HG02943 (cell line): ENCODE data around the gene ZBTB8B.
"Not testable (repeated sequence)": the region's sequence is repeated elsewhere in the genome, so short reads cannot be mapped to it uniquely, and the experiment has no call there.

Source experiments
- ATAC-seq: cut with Tn5 transposase; IDR thresholded peaks from one replicate; pipeline ENCODE4 v1.9.1; 2021; ENCODE audit warnings: mild to moderate bottlenecking, low read depth, moderate library complexity; ENCODE audit not compliant: unreplicated experiment

Gene ZBTB8B

DNA sequence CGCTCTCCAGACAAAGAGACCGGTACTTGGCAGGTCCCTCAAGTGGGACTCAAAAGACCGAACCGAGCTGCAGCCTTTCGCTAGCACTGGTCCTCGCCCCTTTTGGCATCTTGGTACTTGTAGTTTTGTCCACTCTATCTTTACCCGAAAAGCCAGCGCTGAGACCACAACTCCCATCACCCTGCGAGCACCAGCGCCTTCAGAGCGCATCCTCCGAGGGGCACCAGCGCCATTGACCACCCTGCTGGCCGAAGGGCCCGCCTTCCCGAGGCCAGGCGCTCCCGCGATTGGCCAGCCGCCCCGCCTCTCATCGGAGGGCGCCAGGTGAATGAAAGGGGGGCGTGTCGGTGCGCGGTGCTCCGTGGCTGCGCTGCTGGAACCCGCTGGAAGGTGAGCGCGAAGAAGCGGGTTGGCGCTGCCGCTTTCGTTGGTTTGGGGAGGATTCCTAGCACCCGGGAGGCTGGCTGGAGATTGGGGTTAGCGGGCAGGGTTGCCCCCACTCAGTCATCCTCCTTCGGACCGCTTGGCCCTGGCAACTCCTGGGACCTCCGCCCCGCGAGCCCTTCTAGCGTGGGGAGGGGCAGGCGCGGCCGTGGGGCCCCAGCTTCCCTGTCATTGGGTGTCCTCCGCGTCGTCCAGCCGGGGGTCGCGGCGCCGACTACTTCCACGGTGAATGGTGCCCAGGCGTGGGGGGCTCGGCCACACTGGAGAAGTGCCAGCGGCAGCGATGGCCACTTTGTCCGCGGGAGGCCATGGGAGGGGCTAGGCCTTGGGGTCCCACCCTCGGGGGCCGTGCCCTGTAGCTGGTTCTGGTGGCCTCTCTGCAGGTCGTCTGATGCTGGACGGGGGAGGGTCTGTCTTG is at the start of gene ZBTB8B:
Gene ZBTB8B (plus strand): TSS at position 357 of the 862 bp plus-strand sequence. CDS start 5,553 bp downstream, outside the sequence.
- ATAC-seq = no peak

GRCh38 chr1:32421775-32422174 is 43.1 kb upstream of the ZBTB8B start:
- no peak for ATAC-seq

GRCh38 chr1:32426489-32427255 is 38.2 kb upstream of the ZBTB8B start:
- ATAC-seq = no peak

DNA sequence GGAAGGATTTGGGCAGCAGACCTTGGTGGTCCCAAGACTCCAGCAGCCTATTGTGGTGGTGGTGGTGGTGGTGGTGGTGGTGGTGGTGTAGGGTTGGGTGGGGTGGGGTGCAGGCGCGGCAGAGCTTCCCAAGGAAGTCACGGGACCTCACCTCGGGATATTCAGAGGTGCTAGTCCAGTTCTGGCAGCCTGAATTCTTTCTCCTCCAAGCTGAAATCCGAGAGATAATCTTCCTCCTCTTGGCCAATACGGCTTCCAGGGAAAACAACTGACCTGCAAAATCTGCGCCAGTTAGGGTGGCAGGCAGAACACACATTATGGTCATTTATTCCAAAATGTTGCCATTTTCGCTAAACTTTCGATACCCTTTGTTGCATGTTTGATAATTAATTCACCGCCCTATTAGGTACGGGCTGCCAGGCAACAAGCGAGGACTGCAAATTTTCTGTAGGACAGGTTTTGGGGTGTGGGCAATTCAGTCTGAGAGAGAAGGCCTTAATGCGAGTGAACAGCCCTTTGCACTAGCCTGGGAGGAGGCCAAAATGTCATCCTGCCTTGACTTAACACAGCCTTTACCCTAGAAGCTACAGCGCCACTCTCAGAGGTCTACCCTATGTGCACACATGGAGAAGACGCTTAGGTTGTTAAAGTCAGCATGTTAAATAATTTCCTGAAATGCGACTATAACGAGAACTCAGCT is 37.5 kb upstream of the ZBTB8B start:
- ATAC-seq = no peak

DNA sequence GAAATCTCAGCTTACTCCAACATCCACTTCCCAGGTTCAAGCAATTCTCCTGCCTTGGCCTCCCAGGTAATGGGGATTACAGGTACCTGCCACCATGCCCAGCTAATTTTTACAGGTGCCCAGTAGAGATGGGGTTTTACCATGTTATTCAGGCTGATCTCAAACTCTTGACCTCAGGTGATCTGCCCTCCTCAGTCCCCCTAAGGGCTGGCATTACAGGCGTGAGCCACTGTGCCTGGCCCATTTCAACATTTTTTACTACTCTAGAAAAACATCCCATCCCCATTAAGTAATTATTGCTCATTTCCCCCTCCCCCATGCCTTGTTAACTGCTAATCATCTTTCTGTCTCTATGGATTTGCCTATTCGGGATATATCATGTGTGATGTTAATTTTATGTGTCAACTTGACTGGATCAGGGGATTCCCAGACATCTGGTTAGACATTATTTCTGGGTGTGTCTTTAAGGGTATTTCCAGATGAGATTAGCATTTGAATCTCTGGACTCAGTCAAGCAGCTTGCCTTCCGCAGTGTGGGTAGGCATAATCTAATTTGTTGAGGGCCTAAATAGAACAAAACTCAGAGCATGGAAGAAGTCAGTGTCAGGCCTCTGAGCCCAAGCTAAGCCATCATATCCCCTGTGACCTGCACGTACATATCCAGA is 33.0 kb upstream of the ZBTB8B start:
- ATAC-seq = no peak

DNA sequence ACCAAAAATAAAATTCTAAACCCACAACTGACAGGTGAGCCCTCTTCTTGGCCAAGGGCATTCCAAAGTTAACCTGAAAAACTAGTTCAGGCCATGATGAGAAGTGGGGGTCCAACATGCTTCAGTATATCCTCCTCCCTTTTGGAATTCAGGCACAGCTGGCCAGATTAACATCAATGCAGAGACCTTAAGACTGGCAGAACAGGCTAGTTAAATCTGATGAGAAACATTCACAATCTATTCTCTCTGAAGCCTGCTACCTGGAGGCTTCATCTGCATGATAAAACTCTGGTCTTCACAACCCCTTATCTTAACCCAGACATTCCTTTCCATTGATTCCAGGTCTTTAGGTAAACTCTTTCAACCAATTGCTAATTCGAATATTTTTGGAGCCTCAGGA is 26.7 kb upstream of the ZBTB8B start:
- no peak for ATAC-seq

DNA sequence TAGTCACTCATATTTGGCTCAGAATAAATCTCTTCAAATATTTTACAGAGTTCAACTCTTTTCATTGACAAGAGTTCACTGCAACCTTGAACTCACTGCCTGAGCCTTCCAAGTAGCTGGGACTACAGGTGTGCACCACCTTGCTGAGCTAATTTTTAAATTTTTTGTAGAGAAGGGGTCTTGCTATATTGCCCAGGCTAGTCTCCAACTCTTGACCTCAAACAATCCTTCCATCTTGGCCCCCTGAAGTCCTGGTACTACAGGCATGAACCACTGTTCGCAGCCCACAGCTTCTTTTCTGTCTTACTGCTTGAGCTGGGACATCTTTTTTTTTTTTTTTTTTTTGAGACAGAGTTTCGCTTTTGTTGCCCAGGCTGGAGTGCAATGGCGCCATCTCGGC is 26.1 kb upstream of the ZBTB8B start:
- ATAC-seq = not testable (repeated sequence)

GRCh38 chr1:32441467-32441866 is 23.4 kb upstream of the ZBTB8B start:
- ATAC-seq = not testable (repeated sequence)

GRCh38 chr1:32447469-32448185 is 17.2 kb upstream of the ZBTB8B start:
- no peak for ATAC-seq

DNA sequence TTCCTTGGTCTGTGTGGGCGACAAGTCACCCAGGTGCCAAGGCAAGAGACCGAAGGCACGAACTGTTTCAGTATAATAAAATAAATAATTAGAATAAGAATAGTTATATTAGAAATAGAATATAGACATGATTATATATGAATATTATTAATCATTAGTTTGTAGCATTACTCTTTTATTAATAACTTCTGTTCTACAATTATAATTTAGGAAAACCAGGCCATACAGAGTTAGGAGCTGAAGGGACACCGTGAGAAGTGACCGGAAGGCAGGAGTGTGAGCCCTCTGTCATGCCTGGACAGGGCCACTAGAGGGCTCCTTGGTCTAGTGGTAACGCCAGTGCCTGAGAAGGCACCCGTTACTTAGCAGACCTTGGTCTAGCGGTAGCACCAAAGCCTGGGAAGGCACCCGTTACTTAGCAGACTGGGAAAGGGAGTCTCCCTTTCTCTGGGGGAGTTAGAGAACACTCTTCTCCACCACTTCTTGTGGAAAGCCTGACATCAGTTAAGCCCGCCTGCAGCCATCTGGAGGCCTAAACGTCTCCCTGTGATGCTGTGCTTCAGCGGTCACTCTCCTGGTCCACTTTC is 16.6 kb upstream of the ZBTB8B start:
- not testable (repeated sequence) for ATAC-seq

- ATAC-seq = no peak
These were observed 16.0 kb upstream of the ZBTB8B start for GRCh38 chr1:32448773-32449456.

- not testable (repeated sequence) for ATAC-seq
These were observed 15.4 kb upstream of the ZBTB8B start for GRCh38 chr1:32449457-32449831.

- no peak for ATAC-seq
These were observed 10.1 kb upstream of the ZBTB8B start for GRCh38 chr1:32454726-32455125.

- ATAC-seq = no peak
These were observed 8.9 kb upstream of the ZBTB8B start for GRCh38 chr1:32455958-32456357.

DNA sequence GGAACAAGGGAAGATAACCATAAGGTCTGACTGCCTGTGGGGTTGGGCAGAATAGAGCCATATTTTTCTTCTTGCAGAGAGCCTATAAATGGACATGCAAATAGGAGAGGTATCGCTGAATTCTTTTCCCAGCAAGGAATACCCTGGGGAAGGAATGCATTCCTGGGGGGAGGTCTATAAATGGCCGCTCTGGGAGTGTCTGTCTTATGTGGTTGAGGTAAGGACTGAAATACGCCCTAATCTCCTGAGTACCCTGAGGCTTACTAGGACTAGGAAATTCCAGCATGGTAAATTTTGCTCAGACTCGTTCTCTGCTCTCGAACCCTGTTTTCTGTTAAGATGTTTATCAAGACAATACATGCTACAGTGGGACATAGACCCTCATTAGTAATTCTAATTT is 6.1 kb upstream of the ZBTB8B start:
- not testable (repeated sequence) for ATAC-seq

- not testable (repeated sequence) for ATAC-seq
These were observed 1.9 kb upstream of the ZBTB8B start for GRCh38 chr1:32462977-32463376.

GRCh38 chr1:32464191-32464715 is 619 bp upstream of the ZBTB8B start:
- no peak for ATAC-seq

DNA sequence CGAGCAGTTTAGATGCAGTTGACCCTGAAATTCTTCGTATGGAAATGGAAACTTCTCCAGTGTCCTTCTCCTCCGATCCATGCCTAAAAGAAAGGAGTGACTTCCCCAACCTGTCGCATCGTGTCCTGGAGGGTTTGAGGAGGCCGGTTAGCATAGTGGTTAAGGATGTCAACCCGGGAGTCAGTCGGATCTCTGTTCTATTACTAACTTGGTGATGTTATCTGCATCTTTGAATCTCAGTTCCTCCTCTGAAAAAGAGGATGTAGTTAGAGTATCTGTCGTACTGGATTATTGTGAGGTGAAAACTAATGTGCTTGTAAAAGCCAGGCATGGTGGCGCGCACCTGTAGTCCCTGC is 684 bp downstream of the ZBTB8B start:
- ATAC-seq = no peak

DNA sequence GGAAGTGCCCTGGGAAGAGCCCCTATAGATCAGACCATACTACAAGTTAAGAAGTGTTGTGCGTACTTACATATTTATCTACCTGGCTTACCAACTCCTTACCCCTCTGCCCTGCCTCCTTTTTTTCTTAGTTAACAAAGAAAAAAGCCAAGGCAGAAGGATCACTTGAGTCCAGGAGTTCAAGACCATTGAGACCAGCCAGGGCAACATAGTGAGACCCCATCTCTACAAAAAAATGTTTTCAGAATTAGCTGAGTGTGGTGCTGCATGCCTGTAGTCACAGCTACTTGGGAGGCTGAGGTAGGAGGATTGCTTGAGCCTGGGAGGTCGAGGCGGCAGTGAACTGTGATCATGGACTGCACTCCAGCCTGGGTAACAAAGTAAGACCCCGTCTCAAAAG is 1.9 kb downstream of the ZBTB8B start:
- no peak for ATAC-seq
